ENCODE data around the gene SKIC2. TPM values are rescaled to one million over a fixed set of nuclear protein-coding genes. Genes with fewer than 3 reads are reported as not detected.

Gene SKIC2
- total RNA-seq, 1 experiment from 2014 or later: 81.8 TPM

DNA sequence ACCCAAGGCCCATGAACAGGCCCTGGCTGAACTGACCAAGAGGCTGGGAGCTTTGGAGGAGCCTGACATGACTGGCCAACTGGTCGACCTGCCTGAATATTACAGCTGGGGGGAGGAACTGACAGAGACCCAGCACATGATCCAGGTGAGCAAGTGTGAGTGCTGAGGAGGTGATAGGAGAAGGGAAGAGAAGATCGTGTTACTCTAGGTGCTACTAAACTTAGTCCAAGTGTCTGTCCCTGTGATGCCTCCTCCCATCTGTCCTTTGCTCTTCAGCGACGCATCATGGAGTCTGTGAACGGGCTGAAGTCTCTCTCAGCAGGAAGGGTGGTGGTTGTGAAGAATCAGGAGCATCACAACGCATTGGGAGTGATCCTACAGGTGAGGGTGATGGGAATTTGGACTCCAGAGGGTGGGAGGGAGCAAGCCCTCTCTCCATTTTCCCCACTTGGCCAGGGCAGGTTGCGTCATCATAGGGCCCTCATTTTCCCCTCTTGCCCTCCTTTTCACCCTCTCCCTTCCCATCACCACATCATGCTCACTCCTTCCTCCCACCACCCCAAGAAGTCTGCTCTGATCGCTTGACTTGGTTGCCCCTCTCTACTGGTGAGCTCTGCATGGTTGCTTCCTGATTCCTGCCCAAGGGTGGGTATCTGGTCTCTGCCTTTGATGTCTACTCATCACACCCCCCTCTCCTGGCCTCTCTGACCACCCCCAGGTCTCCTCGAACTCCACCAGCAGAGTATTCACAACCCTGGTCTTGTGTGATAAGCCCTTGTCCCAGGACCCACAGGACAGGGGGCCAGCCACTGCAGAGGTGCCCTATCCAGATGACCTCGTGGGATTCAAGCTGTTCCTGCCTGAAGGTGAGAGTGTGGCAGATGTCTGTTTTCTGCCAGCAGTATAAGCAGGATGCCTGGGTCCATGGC is 8.3 kb downstream of the SKIC2 start (continued):
- TF ChIP-seq ESRRA (CRISPR knock-in tag; IDR thresholded peaks at IDR 0.05; ENCODE audit: borderline replicate concordance): no peak
- TF ChIP-seq, protein P1, sequence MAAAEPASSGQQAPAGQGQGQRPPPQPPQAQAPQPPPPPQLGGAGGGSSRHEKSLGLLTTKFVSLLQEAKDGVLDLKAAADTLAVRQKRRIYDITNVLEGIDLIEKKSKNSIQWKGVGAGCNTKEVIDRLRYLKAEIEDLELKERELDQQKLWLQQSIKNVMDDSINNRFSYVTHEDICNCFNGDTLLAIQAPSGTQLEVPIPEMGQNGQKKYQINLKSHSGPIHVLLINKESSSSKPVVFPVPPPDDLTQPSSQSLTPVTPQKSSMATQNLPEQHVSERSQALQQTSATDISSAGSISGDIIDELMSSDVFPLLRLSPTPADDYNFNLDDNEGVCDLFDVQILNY (CRISPR knock-in tag; IDR thresholded peaks at IDR 0.05): no peak
- no peak for TF ChIP-seq JUN (CRISPR knock-in tag; IDR thresholded peaks at IDR 0.05)
- no peak for TF ChIP-seq CBFB (CRISPR knock-in tag; IDR thresholded peaks at IDR 0.05; ENCODE audit: low read depth)

DNA sequence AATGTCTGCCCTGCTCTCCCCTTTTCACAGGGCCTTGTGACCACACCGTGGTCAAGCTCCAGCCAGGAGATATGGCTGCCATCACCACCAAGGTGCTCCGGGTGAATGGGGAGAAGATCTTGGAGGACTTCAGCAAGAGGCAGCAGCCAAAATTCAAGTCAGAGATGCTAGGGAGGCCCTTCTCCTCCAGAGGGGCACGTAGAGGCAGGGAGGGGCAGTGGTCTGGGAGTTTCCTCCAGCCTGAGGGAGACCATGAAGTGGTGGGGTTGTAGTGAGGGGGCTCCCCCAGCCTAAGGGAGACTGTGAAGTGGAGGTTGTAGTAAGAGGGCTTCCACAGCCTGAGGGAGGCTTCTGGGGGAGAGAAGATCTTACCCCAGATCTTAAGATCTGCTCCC is 8.9 kb downstream of the SKIC2 start:
- CTCF ChIA-PET: interaction anchor here (1.8 kb wide), 1 partner anchor 16 kb away, joined by 6 read pairs; no protein-coding TSS in a partner anchor
- H3K27ac Mint-ChIP-seq: no peak overlapping the region
- TF ChIP-seq TP53 (CRISPR knock-in tag; IDR thresholded peaks at IDR 0.05) (no peak), SMAD4 (CRISPR knock-in tag; IDR thresholded peaks at IDR 0.05) (no peak), IRF2 (CRISPR knock-in tag; IDR thresholded peaks at IDR 0.05; ENCODE audit: borderline replicate concordance, low read depth) (no peak), PRRX2 (CRISPR knock-in tag; IDR thresholded peaks at IDR 0.05) (no peak), ZNF423 (CRISPR knock-in tag; IDR thresholded peaks at IDR 0.05) (no peak), SMAD3 (CRISPR knock-in tag; IDR thresholded peaks at IDR 0.05; ENCODE audit: borderline replicate concordance) (no peak), FOXP1 (CRISPR knock-in tag; IDR thresholded peaks at IDR 0.05; ENCODE audit: borderline replicate concordance) (no peak), ZNF219 (CRISPR knock-in tag; IDR thresholded peaks at IDR 0.05; ENCODE audit: borderline replicate concordance) (no peak), NFATC4 (CRISPR knock-in tag; IDR thresholded peaks at IDR 0.05) (no peak), GABPB1 (CRISPR knock-in tag; IDR thresholded peaks at IDR 0.05) (no peak)
- TF ChIP-seq, protein P2, sequence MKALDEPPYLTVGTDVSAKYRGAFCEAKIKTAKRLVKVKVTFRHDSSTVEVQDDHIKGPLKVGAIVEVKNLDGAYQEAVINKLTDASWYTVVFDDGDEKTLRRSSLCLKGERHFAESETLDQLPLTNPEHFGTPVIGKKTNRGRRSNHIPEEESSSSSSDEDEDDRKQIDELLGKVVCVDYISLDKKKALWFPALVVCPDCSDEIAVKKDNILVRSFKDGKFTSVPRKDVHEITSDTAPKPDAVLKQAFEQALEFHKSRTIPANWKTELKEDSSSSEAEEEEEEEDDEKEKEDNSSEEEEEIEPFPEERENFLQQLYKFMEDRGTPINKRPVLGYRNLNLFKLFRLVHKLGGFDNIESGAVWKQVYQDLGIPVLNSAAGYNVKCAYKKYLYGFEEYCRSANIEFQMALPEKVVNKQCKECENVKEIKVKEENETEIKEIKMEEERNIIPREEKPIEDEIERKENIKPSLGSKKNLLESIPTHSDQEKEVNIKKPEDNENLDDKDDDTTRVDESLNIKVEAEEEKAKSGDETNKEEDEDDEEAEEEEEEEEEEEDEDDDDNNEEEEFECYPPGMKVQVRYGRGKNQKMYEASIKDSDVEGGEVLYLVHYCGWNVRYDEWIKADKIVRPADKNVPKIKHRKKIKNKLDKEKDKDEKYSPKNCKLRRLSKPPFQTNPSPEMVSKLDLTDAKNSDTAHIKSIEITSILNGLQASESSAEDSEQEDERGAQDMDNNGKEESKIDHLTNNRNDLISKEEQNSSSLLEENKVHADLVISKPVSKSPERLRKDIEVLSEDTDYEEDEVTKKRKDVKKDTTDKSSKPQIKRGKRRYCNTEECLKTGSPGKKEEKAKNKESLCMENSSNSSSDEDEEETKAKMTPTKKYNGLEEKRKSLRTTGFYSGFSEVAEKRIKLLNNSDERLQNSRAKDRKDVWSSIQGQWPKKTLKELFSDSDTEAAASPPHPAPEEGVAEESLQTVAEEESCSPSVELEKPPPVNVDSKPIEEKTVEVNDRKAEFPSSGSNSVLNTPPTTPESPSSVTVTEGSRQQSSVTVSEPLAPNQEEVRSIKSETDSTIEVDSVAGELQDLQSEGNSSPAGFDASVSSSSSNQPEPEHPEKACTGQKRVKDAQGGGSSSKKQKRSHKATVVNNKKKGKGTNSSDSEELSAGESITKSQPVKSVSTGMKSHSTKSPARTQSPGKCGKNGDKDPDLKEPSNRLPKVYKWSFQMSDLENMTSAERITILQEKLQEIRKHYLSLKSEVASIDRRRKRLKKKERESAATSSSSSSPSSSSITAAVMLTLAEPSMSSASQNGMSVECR (CRISPR knock-in tag; IDR thresholded peaks at IDR 0.05; ENCODE audit: borderline replicate concordance): no peak
- TF ChIP-seq, protein P3, sequence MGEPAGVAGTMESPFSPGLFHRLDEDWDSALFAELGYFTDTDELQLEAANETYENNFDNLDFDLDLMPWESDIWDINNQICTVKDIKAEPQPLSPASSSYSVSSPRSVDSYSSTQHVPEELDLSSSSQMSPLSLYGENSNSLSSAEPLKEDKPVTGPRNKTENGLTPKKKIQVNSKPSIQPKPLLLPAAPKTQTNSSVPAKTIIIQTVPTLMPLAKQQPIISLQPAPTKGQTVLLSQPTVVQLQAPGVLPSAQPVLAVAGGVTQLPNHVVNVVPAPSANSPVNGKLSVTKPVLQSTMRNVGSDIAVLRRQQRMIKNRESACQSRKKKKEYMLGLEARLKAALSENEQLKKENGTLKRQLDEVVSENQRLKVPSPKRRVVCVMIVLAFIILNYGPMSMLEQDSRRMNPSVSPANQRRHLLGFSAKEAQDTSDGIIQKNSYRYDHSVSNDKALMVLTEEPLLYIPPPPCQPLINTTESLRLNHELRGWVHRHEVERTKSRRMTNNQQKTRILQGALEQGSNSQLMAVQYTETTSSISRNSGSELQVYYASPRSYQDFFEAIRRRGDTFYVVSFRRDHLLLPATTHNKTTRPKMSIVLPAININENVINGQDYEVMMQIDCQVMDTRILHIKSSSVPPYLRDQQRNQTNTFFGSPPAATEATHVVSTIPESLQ (CRISPR knock-in tag; IDR thresholded peaks at IDR 0.05): no peak
- TF ChIP-seq, protein P4, sequence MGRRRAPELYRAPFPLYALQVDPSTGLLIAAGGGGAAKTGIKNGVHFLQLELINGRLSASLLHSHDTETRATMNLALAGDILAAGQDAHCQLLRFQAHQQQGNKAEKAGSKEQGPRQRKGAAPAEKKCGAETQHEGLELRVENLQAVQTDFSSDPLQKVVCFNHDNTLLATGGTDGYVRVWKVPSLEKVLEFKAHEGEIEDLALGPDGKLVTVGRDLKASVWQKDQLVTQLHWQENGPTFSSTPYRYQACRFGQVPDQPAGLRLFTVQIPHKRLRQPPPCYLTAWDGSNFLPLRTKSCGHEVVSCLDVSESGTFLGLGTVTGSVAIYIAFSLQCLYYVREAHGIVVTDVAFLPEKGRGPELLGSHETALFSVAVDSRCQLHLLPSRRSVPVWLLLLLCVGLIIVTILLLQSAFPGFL (CRISPR knock-in tag; IDR thresholded peaks at IDR 0.05; ENCODE audit: borderline replicate concordance): no peak
- TF ChIP-seq, protein P5, sequence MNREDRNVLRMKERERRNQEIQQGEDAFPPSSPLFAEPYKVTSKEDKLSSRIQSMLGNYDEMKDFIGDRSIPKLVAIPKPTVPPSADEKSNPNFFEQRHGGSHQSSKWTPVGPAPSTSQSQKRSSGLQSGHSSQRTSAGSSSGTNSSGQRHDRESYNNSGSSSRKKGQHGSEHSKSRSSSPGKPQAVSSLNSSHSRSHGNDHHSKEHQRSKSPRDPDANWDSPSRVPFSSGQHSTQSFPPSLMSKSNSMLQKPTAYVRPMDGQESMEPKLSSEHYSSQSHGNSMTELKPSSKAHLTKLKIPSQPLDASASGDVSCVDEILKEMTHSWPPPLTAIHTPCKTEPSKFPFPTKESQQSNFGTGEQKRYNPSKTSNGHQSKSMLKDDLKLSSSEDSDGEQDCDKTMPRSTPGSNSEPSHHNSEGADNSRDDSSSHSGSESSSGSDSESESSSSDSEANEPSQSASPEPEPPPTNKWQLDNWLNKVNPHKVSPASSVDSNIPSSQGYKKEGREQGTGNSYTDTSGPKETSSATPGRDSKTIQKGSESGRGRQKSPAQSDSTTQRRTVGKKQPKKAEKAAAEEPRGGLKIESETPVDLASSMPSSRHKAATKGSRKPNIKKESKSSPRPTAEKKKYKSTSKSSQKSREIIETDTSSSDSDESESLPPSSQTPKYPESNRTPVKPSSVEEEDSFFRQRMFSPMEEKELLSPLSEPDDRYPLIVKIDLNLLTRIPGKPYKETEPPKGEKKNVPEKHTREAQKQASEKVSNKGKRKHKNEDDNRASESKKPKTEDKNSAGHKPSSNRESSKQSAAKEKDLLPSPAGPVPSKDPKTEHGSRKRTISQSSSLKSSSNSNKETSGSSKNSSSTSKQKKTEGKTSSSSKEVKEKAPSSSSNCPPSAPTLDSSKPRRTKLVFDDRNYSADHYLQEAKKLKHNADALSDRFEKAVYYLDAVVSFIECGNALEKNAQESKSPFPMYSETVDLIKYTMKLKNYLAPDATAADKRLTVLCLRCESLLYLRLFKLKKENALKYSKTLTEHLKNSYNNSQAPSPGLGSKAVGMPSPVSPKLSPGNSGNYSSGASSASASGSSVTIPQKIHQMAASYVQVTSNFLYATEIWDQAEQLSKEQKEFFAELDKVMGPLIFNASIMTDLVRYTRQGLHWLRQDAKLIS (CRISPR knock-in tag; IDR thresholded peaks at IDR 0.05; ENCODE audit: borderline replicate concordance): no peak
- TF ChIP-seq, protein P6, sequence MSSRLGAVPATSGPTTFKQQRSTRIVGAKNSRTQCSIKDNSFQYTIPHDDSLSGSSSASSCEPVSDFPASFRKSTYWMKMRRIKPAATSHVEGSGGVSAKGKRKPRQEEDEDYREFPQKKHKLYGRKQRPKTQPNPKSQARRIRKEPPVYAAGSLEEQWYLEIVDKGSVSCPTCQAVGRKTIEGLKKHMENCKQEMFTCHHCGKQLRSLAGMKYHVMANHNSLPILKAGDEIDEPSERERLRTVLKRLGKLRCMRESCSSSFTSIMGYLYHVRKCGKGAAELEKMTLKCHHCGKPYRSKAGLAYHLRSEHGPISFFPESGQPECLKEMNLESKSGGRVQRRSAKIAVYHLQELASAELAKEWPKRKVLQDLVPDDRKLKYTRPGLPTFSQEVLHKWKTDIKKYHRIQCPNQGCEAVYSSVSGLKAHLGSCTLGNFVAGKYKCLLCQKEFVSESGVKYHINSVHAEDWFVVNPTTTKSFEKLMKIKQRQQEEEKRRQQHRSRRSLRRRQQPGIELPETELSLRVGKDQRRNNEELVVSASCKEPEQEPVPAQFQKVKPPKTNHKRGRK (CRISPR knock-in tag; IDR thresholded peaks at IDR 0.05; ENCODE audit: borderline replicate concordance): no peak

More for the DNA sequence above, 8.9 kb downstream of the SKIC2 start:
- DNase-seq (ENCODE audit: low spot score) (no peak), ATAC-seq (no peak)
- Mint-ChIP-seq H3K9me3 (no peaks in the 10 kb centered on the region), H3K4me1 (peaks cover 7% of the 10 kb centered on the region), H3K36me3 (peaks cover 49% of the 10 kb centered on the region), H3K27me3 (ENCODE audit: low read depth) (no peaks in the 10 kb centered on the region), H3K4me3 (no peak overlapping the region)
- POLR2A ChIA-PET: no interaction called here
